ENCODE measurements around the gene AMFR. TPM values are rescaled to one million over a fixed set of nuclear protein-coding genes. Genes with fewer than 3 reads are reported as not detected.
A peak's percentile ranks its signal among the peaks of the same experiment; 100 is the strongest.

AMFR gene
- total and polyA plus RNA-seq, 2 of the 13 experiments (the other 11 are each of a cell fraction or from before 2014, with no cell fraction given): 52.9 to 108 TPM

- TF ChIP-seq NONO (IDR thresholded peaks at IDR 0.05) (no peak), NONO (CRISPR knock-in tag; conservative IDR thresholded peaks at IDR 0.05) (0 out of 2 replicates have a peak, but pooled peaks have one; percentile 3), ZNF713 (CRISPR knock-in tag; IDR thresholded peaks at IDR 0.05) (no peak; the same call in 1 of the 2 replicates), ZIK1 (CRISPR knock-in tag; IDR thresholded peaks at IDR 0.05; ENCODE audit: borderline replicate concordance, low read depth) (0 out of 2 replicates have a peak, but pooled peaks have one; percentile 5), SRY (CRISPR knock-in tag; IDR thresholded peaks at IDR 0.05) (peak; percentile 57; the same call in 1 of the 2 replicates), ARNT2 (CRISPR knock-in tag; IDR thresholded peaks at IDR 0.05; ENCODE audit: low read depth) (peak; percentile 22; the same call in 1 of the 2 replicates), ZNF619 (CRISPR knock-in tag; IDR thresholded peaks at IDR 0.05) (peak; percentile 87; the same call in 1 of the 2 replicates), SP4 (CRISPR knock-in tag; IDR thresholded peaks at IDR 0.05) (0 out of 2 replicates have a peak, but pooled peaks have one; percentile 7), FIP1L1 (IDR thresholded peaks at IDR 0.05; ENCODE audit: borderline replicate concordance, insufficient read depth, low read depth, low read length) (no peak), CHCHD3 (CRISPR knock-in tag; IDR thresholded peaks at IDR 0.05) (0 out of 2 replicates have a peak, but pooled peaks have one; percentile 28), ATF7-NPFF (CRISPR knock-in tag; IDR thresholded peaks at IDR 0.05; ENCODE audit: low read depth) (peak; percentile 63; the same call in 1 of the 2 replicates), SIN3A (IDR thresholded peaks at IDR 0.05; ENCODE audit: borderline replicate concordance, low read depth, low read length) (no peak), NAIF1 (CRISPR knock-in tag; IDR thresholded peaks at IDR 0.05; ENCODE audit: borderline replicate concordance) (peak; percentile 45; the same call in 1 of the 2 replicates), ZNF121 (CRISPR knock-in tag; IDR thresholded peaks at IDR 0.05) (0 out of 2 replicates have a peak, but pooled peaks have one; percentile 17), GRHL1 (CRISPR knock-in tag; conservative IDR thresholded peaks at IDR 0.05) (no peak)
These were observed 68.0 kb downstream of the AMFR start (continued) for GRCh38 chr16:56357241-56357764.
